ENCODE data around the gene KCNMB2.

GRCh38 chr3:178510496-178510895 lies 25.7 kb upstream of the KCNMB2 start:
- TF ChIP-seq, protein P1, sequence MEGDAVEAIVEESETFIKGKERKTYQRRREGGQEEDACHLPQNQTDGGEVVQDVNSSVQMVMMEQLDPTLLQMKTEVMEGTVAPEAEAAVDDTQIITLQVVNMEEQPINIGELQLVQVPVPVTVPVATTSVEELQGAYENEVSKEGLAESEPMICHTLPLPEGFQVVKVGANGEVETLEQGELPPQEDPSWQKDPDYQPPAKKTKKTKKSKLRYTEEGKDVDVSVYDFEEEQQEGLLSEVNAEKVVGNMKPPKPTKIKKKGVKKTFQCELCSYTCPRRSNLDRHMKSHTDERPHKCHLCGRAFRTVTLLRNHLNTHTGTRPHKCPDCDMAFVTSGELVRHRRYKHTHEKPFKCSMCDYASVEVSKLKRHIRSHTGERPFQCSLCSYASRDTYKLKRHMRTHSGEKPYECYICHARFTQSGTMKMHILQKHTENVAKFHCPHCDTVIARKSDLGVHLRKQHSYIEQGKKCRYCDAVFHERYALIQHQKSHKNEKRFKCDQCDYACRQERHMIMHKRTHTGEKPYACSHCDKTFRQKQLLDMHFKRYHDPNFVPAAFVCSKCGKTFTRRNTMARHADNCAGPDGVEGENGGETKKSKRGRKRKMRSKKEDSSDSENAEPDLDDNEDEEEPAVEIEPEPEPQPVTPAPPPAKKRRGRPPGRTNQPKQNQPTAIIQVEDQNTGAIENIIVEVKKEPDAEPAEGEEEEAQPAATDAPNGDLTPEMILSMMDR (IDR thresholded peaks at IDR 0.05; ENCODE audit: poor library complexity), result no peak
- TF ChIP-seq EZH2 (IDR thresholded peaks at IDR 0.05; ENCODE audit: borderline replicate concordance) (no peak), EZH2phosphoT487 (IDR thresholded peaks at IDR 0.05; ENCODE audit: low read depth, severe bottlenecking, unreplicated experiment) (no peak)

All from hepatocyte (in vitro differentiated cells).